ENCODE data around the gene BRD2. TPM values are rescaled to one million over a fixed set of nuclear protein-coding genes. Genes with fewer than 3 reads are reported as not detected.

The BRD2 gene
- total and polyA plus RNA-seq, 9 of the 15 experiments (the other 6 are each of a cell fraction or from before 2014, with no cell fraction given), result 19.0 to 252 (median 181) TPM

- Histone ChIP-seq H3K4me3 (no peak overlapping the region), H3K9me1 (ENCODE audit: control insufficient read depth, insufficient read depth, low read length) (no peaks in the 10 kb centered on the region), H3K4me2 (ENCODE audit: insufficient read depth, low read length) (no peak overlapping the region), H3K79me2 (ENCODE audit: control insufficient read depth, insufficient read depth, low read length) (no peaks in the 10 kb centered on the region), H3K9ac (ENCODE audit: insufficient read depth in 1 of 2, low read depth in 2 of 2, low read length in 2 of 2) (no peak overlapping the region), H3K36me3 (ENCODE audit: control insufficient read depth, insufficient read depth, low read length) (no peaks in the 10 kb centered on the region), H2AFZ (ENCODE audit: low read depth, low read length) (no peak overlapping the region), H4K20me1 (replicated peaks; ENCODE audit: control insufficient read depth, insufficient read depth, low read length) (no peaks in the 10 kb centered on the region), H3K4me1 (replicated peaks in 1 of 2; ENCODE audit: control insufficient read depth in 2 of 2, insufficient read depth in 2 of 2, low read length in 2 of 2) (no peaks in the 10 kb centered on the region), H3K9me3 (replicated peaks; ENCODE audit: control insufficient read depth, insufficient read depth, low read depth, low read length) (0 out of 2 replicates have a peak, but pooled peaks cover 1% of the 10 kb centered on the region), H3K27ac (ENCODE audit: extremely low read depth, low read depth, low read length) (no peak overlapping the region), H3K27me3 (ENCODE audit: control insufficient read depth in 2 of 2, insufficient read depth in 2 of 2, low read length in 2 of 2) (no peaks in the 10 kb centered on the region; a peak in 1 of 5 replicates)
- intact Hi-C loops (cut with micrococcal nuclease) (no loop called here), in situ Hi-C loops (cut with MboI) (no loop called here)
- CTCF ChIA-PET (ENCODE audit: low intra/inter-chr PET ratio), result no interaction called here
- DNase-seq (ENCODE audit: extremely low read depth in 1 of 4, low spot score in 3 of 4), result no peak
- TF ChIP-seq U2AF2 (optimal IDR thresholded peaks at IDR 0.05; ENCODE audit: low read depth, low read length), result no peak
- TF ChIP-seq TAL1 (IDR thresholded peaks at IDR 0.05), result no peak
- no peak for TF ChIP-seq NCOA2 (IDR thresholded peaks at IDR 0.05; ENCODE audit: partially characterized antibody in 2 of 2)
- TF ChIP-seq TEAD2 (tag; IDR thresholded peaks at IDR 0.05), result no peak
- TF ChIP-seq GTF2A2 (tag; IDR thresholded peaks at IDR 0.05), result no peak
- TF ChIP-seq CTBP1 (IDR thresholded peaks at IDR 0.05; ENCODE audit: borderline replicate concordance), result no peak
- no peak for TF ChIP-seq HDAC8 (tag; IDR thresholded peaks at IDR 0.05)
- no peak for TF ChIP-seq ZNF280B (CRISPR knock-in tag; IDR thresholded peaks at IDR 0.05)
- no peak for TF ChIP-seq DEAF1 (CRISPR knock-in tag; IDR thresholded peaks at IDR 0.05)
- TF ChIP-seq ZBTB26 (CRISPR knock-in tag; IDR thresholded peaks at IDR 0.05), result no peak
- TF ChIP-seq MEF2D (tag; conservative IDR thresholded peaks at IDR 0.05; ENCODE audit: low read depth), result no peak
- no peak for TF ChIP-seq ZNF511 (CRISPR knock-in tag; IDR thresholded peaks at IDR 0.05)
- no peak for TF ChIP-seq CHD4 (IDR thresholded peaks at IDR 0.05; ENCODE audit: insufficient read depth, insufficient replicate concordance, low read depth, low read length, poor library complexity, severe bottlenecking)
- no peak for TF ChIP-seq HSF4 (CRISPR knock-in tag; IDR thresholded peaks at IDR 0.05; ENCODE audit: borderline replicate concordance)
- no peak for TF ChIP-seq NELFE (IDR thresholded peaks at IDR 0.05; ENCODE audit: insufficient read depth, insufficient read length)
- TF ChIP-seq NFIC (IDR thresholded peaks at IDR 0.05), result no peak
- FAIRE-seq, result peak; percentile 32
- BruUV-seq (replicated peaks), result no TSS peak
- 3% methylated on average over 3 of the region's 3 CpGs for WGBS (ENCODE audit: insufficient coverage, low coverage, missing lambda C conversion rate)
- POLR2A ChIA-PET, result interaction anchor here (0.8 kb wide), 1 partner anchor 197 kb away, joined by 3 read pairs; no protein-coding TSS in a partner anchor
- no peak for ATAC-seq
Observed at GRCh38 chr6:33030245-33030644, 61.9 kb downstream of the BRD2 start.

Measured in K562 (cell line).